ENCODE data around the gene SCGB1A1.
"Not testable (repeated sequence)": the region's sequence is repeated elsewhere in the genome, so short reads cannot be mapped to it uniquely, and the experiment has no call there.

Gene SCGB1A1

GRCh38 chr11:62380821-62381245 is 38.0 kb upstream of the SCGB1A1 start:
- not testable (repeated sequence) for FAIRE-seq; DNase-seq (ENCODE audit: insufficient read length, low spot score)
- TF ChIP-seq, protein P1, sequence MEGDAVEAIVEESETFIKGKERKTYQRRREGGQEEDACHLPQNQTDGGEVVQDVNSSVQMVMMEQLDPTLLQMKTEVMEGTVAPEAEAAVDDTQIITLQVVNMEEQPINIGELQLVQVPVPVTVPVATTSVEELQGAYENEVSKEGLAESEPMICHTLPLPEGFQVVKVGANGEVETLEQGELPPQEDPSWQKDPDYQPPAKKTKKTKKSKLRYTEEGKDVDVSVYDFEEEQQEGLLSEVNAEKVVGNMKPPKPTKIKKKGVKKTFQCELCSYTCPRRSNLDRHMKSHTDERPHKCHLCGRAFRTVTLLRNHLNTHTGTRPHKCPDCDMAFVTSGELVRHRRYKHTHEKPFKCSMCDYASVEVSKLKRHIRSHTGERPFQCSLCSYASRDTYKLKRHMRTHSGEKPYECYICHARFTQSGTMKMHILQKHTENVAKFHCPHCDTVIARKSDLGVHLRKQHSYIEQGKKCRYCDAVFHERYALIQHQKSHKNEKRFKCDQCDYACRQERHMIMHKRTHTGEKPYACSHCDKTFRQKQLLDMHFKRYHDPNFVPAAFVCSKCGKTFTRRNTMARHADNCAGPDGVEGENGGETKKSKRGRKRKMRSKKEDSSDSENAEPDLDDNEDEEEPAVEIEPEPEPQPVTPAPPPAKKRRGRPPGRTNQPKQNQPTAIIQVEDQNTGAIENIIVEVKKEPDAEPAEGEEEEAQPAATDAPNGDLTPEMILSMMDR (IDR thresholded peaks at IDR 0.05; ENCODE audit: insufficient read depth, missing control alignments), result peak; percentile 95

- FAIRE-seq (no peak), DNase-seq (ENCODE audit: insufficient read length, low spot score) (no peak)
- TF ChIP-seq, protein P1 (IDR thresholded peaks at IDR 0.05; ENCODE audit: insufficient read depth, missing control alignments), result no peak
Observed at GRCh38 chr11:62383822-62384221, 35.0 kb upstream of the SCGB1A1 start.

DNA sequence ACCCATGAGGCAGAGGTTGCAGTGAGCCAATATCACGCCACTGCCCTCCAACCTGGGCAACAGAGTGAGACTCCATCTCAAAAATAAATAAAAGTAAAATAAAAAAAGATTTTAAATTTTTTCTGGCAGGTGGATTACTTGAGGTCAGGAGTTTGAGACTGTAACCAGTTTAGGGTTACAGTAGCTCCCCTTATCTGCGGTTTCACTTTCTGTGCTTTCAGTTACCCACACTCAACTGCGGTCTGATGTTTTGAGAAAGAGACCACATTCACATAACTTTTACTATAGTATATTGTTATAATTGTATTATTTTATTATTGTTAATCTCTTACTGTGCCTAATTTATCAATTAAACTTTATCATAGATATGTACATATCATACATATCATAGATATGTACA is 32.8 kb upstream of the SCGB1A1 start:
- not testable (repeated sequence) for DNase-seq (ENCODE audit: insufficient read length, low spot score); FAIRE-seq

DNA sequence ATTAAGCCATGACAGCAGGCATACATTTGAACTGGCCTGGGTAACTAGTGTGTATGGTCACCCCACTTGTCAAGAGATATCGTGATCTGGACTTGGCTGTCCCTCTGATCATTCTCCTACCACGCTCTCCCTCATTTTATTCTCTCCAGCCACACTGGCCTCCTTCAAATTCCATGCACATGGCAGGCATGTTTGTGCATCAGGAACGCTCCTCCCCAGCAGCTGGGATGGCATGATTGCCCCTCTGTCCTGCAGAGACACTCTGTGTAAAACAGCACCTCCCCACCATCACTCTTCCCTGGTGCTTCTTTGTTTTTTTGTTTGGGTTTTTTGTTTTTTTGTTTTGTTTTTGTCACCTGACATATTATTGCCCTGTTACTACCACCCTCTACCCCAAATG is 31.5 kb upstream of the SCGB1A1 start:
- FAIRE-seq, result no peak
- TF ChIP-seq, protein P1 (IDR thresholded peaks at IDR 0.05; ENCODE audit: insufficient read depth, missing control alignments), result no peak
- no peak for DNase-seq (ENCODE audit: insufficient read length, low spot score)

GRCh38 chr11:62388999-62389398 is 29.8 kb upstream of the SCGB1A1 start:
- FAIRE-seq, result no peak
- no peak for DNase-seq (ENCODE audit: insufficient read length, low spot score)

GRCh38 chr11:62390237-62390636 is 28.6 kb upstream of the SCGB1A1 start:
- DNase-seq (ENCODE audit: insufficient read length, low spot score), result no peak

More at GRCh38 chr11:62388999-62389398, 29.8 kb upstream of the SCGB1A1 start:
- TF ChIP-seq, protein P1 (IDR thresholded peaks at IDR 0.05; ENCODE audit: insufficient read depth, missing control alignments), result no peak

DNA sequence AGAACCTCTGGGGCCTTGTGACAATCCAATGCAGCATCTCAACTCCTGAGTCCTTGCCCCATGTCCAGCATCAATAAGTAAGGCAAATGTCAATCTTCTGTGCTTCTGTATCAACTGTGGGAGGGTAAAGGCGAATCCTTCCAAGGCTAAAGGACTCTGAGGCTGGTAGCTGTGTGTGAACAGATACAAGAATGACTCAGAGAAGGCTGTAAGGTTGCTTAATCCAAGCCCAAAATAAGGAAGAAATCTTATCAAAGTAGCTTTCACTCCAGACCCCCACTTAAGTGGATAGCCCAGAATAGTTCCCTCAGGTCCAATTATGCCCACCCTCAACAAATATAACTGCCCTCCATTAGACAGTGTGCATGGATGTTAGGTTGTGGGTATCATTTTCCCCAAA is 28.1 kb upstream of the SCGB1A1 start:
- TF ChIP-seq, protein P1 (IDR thresholded peaks at IDR 0.05; ENCODE audit: insufficient read depth, missing control alignments), result no peak
- FAIRE-seq, result no peak

More at GRCh38 chr11:62390237-62390636, 28.6 kb upstream of the SCGB1A1 start:
- no peak for FAIRE-seq
- TF ChIP-seq, protein P1 (IDR thresholded peaks at IDR 0.05; ENCODE audit: insufficient read depth, missing control alignments), result no peak

More for the DNA sequence above, 28.1 kb upstream of the SCGB1A1 start:
- DNase-seq (ENCODE audit: insufficient read length, low spot score), result no peak
